Measurements from ENCODE around the gene CHAMP1.

GRCh38 chr13:114313061-114313860 is 1.0 kb upstream of the CHAMP1 start:
- TF ChIP-seq, protein P1, sequence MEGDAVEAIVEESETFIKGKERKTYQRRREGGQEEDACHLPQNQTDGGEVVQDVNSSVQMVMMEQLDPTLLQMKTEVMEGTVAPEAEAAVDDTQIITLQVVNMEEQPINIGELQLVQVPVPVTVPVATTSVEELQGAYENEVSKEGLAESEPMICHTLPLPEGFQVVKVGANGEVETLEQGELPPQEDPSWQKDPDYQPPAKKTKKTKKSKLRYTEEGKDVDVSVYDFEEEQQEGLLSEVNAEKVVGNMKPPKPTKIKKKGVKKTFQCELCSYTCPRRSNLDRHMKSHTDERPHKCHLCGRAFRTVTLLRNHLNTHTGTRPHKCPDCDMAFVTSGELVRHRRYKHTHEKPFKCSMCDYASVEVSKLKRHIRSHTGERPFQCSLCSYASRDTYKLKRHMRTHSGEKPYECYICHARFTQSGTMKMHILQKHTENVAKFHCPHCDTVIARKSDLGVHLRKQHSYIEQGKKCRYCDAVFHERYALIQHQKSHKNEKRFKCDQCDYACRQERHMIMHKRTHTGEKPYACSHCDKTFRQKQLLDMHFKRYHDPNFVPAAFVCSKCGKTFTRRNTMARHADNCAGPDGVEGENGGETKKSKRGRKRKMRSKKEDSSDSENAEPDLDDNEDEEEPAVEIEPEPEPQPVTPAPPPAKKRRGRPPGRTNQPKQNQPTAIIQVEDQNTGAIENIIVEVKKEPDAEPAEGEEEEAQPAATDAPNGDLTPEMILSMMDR (IDR thresholded peaks at IDR 0.05; ENCODE audit: low read depth, low read length): no peak
- no peak for TF ChIP-seq EZH2phosphoT487 (IDR thresholded peaks at IDR 0.05; ENCODE audit: low read depth)

All from OCI-LY3 (cell line).